A204.1 (cell line): ENCODE data around the gene DELE1.

Experiments used
- FAIRE-seq: peaks from 2 replicates; lab custom pipeline; 2012; peaks lifted over from hg19 to GRCh38; lab: Jason Lieb, UNC

The DELE1 gene

DNA sequence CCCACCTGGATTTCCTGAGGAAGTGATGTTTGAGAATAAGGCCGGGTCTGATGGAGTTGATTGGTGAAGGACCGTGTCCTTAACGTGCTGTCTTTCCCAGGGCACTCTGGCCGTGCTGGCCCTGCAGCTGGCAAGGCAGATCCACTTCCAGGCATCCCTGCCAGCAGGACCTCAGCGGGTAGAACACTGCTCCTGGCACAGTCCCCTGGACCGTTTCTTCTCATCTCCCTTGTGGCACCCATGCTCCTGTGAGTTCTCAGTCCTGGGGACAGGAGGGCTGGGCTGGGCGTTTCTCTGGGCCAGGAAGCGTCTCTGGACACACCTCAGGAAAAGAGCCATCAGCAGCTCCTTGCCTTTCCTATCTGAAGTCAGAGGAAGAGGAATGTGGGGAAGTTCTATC lies 4.4 kb downstream of the DELE1 start:
- no peak for FAIRE-seq

DNA sequence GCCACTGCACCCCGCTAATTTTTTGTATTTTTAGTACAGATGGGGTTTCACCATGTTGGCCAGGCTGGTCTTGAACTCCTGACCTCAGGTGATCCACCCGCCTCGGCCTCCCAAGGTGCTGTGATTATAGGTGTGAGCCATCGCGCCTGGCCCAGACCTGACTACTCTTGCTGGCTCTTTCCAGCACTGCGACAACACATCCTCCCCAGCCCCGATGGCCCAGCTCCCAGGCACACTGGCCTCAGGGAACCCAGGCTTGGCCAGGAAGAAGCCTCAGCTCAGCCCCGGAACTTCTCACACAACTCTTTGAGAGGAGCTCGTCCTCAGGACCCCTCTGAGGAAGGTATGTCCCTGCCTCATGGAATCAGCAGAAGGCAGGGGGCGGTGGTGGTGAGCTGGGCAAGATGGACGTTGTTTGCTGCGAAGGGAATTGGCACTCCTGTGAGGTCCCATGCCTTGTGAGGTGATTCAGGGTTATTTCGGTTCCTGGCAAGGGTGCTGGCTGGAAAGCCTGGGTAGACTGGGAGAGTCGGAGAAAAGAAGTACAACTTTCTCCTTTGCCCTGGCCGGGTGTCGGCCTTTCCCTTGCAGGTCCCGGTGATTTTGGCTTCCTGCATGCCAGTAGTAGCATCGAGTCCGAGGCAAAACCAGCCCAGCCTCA lies 5.9 kb downstream of the DELE1 start:
- no peak for FAIRE-seq

DNA sequence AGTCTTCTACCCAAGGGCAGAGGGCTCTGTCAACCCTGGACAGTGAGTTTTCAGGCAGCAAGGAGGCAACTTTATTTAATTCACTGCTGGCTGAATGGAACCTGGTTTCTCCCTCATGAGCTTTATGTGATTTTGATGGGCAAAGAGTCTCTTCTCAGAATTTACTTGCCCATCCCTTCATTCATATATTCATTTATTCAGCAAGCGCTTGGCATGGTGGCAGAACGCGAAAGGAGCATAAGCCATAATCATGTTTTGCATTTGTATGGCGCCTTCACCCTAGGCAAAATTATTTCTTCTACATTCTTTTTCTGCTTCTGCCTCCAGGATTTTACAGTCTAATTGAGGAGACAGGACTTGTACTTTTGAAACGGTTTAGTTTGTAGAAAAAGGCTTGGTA lies 8.0 kb downstream of the DELE1 start:
- FAIRE-seq, result no peak

DNA sequence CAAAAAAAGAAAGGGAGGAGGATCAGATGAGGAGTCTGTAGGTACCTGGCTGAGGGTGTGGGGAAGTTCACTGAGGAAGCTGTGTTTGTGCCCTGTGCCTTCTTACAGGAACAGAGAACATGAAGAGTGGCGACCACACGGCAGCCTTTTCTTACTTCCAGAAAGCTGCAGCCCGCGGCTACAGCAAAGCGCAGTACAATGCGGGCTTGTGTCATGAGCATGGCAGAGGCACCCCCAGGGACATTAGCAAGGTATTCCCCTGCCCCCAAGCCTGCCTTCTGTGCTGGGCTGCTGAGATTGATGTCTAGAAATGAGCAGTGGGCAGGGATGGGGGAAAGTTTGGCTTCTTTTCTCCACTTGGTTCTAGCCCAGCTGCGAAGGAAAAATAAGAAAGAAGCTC lies 9.5 kb downstream of the DELE1 start:
- FAIRE-seq, result no peak

DNA sequence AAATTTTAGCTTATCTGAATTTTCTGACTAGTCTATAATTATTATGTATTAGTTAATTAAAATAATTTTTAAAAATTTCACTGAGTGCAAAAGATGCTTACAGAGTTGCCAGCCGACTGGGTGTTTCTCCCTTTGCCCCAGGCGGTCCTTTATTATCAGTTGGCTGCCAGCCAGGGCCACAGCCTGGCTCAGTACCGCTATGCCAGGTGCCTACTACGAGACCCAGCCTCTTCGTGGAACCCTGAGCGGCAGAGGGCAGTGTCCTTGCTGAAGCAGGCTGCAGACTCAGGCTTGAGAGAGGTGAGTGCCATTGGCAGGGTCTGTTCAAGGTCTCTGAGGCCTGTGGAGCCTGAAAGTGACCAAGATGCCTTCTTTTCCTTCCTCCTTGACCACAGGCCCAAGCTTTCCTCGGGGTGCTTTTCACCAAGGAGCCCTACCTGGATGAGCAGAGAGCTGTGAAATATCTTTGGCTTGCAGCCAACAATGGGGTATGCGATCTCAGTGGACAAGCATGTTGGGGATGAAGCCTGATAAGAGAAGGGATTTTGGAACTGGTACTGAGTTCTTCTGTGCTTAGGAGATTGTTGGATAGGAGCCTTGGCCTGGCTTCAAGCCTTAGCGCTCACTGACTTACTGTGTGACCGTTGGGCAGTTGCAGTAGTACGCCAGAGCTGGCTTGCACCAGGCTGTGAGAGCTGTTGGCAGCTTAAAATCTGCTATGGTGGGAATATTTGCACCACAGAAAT lies 10.6 kb downstream of the DELE1 start:
- no peak for FAIRE-seq

DNA sequence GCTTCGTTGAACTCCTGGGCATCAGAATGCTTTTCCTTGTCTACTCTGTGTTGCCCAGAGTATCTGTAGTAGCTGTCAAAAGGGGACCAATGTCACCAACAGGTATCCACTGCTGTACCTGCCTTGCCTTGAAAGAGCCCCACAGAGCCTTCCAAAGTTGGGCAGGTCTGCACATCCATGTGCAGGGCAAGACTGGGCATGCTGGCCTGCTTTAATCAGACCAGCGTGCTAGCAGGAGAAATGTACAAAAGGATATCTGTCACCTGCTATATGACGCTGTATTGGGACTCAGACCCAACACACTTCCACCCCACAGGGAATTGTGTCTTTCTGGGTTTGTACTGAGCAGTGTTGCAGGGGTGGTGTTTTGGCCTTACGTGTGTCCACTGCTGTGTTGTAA lies 11.9 kb downstream of the DELE1 start:
- FAIRE-seq, result no peak

DNA sequence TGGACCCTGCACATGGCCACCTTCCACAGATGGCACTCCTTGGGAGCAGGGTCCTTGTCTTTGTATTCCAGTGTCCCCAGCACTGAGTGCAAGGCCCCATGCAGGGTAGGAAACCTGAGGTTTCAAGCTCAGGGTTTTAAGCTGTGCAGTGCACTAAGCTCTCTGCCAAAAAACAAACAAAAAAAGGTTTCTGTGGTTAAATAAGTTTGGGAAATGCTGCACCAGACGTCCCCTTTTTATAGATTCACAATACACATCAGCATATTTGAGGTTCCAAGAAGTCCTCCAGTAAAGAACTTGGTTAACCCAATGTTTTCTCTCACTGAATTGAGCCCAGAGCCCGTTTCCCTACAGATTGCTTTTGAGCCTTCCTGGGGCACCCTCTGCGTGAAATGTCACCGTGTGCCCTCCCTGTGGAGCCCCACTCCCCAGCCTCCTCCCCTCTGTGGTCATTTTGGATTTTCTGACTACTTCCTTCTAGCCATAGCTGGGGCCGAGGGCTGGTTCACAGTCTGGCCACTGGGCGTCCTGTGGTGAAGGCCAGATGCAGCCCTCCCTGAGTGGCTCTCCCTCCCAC lies 17.1 kb downstream of the DELE1 start:
- FAIRE-seq, result no peak

DNA sequence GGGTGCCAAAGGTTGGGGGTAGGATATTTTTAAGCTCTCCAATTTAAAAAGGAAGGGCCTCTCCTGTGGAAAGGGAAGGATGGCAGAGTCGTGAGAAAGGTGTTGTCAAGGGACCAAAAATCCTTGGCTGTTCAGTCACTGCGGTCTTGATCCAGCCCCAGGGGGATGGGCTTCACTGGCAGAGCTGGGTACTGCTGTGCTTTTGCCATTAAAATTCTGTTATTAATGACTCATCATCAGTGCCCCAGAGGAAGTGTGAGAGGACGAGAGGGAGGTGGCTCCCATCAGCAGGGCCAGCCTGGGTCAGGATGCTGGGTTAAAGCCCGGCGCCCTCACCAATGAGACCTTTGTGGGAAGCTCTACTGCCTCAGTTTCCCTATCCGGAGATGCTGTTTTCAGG lies 17.6 kb downstream of the DELE1 start:
- no peak for FAIRE-seq

DNA sequence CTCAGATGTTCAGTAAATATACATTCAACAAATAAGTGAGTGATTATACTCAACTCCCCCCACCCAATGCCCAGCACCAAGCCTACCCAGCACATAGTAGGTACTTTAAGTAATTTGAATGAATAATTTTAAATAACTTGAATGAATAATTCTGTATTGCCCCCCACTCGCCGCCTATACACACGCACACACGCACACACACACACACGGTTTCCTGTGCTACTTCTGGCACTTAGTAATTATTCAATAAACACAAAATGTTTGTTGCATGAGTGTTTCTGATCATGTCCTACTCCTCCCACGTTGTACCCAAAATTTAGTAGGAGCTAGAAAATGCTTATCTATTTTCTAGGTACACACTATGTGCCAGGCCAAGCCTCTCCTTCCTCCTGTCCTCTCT lies 18.1 kb downstream of the DELE1 start:
- no peak for FAIRE-seq

DNA sequence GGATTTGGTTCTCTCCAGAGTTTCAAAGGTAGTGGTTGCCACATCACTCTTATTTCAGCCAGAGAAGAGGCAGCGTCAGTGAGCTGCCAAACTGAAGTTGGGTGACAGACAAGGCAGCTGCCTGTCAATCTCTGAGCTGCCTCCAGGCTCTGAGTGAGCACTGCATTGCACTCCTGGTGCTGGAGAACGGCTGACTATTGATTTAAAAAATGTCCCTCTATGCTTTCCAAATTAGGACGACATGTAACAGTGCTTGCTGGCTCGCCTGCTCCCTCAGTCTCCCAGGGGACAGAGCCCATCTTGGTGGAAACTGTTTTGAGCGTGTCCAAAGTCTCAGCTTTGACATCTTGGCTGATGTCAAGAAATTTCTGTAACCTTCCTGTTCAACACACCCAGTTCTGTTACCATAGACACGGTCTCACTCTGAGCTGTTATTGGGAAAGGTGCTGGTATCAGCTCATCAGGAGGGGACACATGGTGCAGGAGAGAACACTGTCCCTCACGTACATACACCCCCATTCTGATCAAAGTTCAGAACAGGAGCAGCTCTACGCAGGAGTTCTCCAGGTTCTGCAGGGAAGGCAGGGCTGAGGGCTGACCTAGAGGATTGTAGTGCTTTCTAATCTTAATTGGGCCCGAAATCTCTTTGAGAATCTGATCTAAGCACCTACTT lies 18.6 kb downstream of the DELE1 start:
- no peak for FAIRE-seq

DNA sequence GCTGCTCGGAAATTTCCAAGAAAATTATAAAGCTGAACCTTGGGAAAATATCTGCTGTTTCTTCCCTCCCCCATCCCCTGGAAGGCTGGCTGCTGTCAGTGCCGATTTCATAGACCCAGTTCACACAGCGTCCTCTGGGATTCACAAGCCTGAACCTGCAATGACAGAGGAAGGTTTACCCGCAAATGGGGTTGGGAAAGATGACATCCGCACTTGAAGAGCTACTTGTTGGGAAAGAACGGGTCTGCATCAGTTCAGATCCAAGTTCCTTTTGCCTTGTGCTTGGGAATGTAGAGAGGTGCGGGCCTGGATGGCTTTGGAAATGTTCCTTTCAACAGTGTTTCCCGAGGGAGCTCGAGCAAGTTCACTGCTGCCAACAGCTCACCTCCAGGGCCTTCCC lies 20.4 kb downstream of the DELE1 start:
- no peak for FAIRE-seq

DNA sequence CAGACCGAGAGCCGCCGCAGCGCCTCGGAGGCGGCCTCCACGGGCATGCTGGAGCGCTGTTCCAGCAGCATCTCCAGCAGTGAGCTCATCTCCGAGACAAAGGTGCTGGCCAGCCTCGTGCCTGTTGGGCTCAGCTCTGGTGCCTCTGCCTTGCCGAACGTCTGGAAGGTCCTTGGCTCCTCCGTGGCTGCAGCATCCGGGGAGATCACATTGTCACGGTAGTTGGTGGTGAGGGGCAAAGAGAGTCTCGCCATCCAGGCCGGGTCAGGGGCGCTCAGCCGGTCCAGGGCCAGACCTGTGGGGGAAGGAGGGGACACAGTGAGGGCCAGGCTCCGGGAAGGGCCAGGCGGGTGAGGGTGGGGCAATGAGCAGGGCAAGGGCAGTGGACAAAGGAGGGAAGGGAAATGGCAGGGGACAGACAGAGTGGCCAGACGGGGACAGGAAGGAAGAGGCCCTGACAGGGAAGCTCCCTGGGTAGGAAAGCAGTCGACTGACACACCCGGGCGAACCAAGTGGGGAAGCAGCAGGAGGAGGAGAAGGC lies 21.9 kb downstream of the DELE1 start:
- FAIRE-seq, result no peak

DNA sequence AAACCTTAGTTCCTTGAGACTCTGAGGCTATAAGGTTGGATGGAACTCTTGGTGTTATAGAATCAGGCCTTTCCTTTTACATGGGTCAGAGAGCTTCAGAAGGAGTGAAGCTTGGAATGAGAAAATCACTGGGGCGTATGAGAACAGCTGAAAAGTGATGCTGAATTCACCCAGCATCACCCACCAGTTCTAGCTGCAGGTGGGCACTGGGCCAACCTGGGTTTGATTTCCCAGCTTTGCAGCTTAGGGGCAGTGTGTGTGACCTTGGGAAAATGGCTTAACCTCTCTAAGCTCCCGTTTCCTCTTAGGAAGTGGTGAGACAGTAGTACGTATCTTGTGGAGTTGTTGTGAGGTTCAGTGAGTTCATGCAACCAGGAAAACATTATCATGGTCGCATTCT lies 23.6 kb downstream of the DELE1 start:
- FAIRE-seq, result no peak

DNA sequence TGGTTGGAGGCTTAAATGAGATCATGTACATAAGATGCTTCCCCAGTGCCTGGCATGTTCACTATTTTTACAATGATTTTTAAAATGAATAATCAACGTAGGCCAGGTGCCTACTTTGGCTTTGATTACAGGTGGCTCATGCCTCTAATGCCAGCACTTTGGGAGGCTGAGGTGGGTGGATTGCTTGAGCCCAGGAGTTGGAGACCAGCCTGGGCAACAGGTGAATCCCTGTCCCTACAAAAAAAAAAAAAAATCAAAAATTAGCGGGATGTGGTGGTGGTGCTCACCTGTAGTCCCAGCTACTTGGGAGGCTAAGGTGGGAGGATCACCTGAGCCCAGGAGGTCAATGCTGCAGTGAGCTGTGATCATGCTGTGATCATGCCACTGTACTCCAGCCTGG lies 25.1 kb downstream of the DELE1 start:
- no peak for FAIRE-seq

DNA sequence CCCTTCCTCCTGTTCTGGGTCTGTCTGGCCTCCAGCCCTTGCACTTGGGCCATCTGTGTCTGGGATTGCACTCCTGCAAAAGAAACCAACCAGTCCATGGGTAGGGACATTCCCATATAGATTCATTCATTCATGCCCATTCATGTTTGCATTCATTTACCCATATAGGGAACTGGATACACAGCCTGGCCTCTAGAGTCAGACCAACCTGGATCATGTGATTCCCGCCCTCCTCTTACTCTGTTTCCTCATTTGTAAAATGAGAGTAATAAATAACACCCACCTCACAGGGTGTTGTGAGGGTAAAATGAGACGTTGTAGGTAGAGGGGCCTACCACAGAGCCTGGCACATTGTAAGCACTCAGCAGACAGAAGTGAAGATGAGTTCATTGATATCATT lies 25.8 kb downstream of the DELE1 start:
- FAIRE-seq, result no peak

DNA sequence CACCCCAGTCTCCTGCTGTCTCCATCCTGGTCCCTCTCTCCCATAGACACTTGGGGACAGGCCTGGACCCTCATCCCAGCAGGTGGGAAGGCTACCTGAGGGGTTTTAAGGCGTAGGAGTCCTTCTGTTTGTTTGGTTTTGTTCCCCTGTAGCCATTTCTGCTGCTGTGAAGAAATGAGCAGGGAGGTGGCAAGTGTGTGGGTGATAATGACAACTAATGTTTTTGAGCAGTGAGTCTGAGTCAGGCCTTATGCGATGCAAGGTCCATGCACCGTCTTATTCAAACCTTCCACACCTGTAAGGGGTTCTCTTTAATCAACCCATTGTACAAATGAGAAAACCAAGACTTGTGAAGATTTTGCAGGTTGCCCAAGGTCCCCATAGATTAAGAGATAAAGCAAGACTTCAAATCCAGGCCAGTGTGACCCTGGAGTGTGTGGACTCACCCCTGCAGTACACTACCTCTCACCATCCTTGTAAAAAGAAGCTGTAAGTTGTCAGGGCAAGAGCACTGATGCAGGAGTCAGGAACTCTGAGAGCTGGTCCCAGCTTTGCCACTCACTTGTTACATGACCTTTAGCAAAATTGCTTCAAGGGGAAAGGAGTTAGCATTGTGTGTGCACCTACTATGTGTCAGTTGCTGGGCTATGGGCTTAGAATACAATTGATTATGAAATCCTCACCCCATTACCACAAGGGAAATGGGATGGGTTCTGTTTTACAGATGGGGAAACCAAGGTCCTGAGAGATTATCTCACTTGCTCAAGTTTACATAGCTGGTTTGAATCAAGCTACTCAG lies 26.7 kb downstream of the DELE1 start:
- FAIRE-seq, result no peak

DNA sequence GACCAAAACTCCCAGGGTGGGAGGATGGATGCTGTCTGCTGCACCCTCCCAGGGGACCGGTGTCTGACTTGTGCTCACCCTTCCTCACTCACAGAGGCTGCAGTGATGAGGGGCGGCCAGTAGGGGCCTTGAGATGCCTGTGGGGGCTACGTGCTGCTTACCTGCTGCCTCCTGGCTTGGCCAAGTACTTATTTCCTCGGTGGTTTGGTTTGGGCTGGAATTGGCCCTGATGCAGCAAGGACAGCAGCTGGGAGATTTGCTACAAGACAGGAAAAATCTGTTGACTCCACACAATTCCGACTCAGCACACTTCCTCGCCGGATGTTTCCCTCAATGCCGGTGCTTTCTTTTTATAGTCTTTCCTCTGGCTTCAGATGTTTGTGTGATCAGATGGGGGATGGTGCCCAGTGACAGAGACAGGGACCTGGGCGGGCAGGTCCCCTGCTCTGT lies 27.7 kb downstream of the DELE1 start:
- FAIRE-seq, result no peak

DNA sequence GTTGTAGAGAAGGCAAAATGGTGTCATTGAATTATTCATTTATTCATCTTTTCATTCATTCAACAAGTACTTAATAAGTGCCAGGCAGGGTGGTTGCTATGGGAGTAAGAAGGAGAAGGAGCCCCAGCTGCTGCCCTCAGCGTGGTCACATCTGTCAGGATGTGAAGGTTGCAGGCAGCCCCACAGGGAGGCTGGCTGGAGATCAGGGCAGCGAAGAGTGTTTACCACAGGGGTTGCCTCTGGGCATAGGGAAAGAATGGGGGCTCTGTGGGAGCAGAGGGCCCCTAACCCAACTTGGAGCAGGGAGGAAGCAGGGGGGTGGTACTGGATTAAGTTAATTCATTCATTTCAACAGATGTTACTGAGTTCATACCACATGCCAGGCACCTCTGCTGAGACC lies 28.3 kb downstream of the DELE1 start:
- no peak for FAIRE-seq

DNA sequence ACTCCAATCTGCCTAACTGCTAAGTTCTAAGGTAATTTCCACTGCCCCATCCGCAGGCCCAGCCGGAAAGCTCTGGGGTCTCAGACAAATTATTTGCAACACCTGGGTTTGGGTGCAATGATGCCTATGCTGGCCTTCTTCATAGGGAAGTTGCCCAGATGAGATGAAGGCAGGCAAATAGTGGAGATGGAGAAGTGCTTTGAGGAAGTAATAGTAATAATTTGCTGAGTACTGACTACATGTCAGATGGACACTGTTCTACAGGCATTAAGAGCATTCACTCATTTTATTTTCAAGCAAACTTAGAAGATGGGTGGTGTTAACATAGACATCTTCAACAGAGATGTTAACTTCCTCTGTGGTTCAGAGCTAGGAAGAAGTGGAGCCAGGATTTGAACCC lies 30.5 kb downstream of the DELE1 start:
- no peak for FAIRE-seq

DNA sequence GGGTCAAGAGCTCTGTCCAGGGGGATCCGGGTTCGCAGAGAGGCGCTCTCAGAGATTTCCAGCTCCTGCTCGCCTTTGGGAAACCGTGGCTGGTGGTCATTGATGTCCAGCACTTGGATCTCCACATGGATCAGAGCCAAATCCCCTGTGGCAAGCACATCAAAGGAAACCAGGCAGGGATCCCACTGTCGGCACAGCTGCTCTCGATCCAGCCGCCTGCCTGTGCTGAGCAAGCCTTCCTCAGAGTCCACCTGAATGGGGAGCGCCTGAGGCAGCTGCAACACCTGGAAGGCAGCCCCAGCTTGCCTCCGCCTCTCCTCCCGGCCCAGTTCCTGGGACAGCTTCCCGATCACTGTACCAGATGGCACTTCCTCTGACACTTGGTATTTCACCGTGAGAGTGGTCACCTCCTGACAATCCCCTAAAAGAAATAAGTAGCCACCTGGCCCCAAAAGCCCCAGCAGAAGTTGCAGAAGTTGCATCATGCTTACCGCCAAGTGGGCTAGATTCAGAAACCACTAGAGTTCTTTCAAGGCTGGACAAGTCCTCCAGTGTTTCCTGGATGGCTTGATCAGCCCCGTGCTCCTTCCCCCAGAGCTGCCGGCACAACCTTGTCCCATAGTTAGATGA lies 33.8 kb downstream of the DELE1 start:
- FAIRE-seq, result no peak

DNA sequence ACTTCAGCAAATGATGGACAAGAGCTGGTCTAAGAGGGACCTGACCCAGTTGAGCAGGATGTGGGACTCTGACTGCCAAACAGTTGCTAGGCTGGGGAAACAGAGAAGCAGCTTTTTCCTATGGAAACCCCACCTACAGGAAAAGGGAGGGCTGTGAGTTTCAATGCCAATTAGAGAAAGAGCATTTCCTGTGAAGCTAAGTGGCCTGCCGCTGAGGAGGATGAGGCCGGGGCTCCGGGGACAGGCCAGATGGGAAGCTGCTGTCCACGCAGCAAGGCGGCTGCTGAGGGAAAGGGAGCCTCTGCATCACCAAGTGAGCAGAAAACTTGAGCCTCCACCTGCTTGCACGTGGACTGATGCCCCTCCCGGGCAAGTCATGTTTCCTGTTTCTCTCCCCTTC lies 34.4 kb downstream of the DELE1 start, which contains the start of gene PCDH12:
PCDH12 (minus strand) TSS at position 90 of the 400 bp plus-strand sequence. CDS start 351 bp downstream, outside the sequence.
- FAIRE-seq, result no peak
